ENCODE measurements around the gene ZNF280D. TPM values are rescaled to one million over a fixed set of nuclear protein-coding genes. Genes with fewer than 3 reads are reported as not detected.

The ZNF280D gene
- total RNA-seq, 1 donor from 2014 or later: 8.7 TPM

GRCh38 chr15:56741541-56741940 lies 8.2 kb upstream of the ZNF280D start:
- FAIRE-seq (no peak), DNase-seq (ENCODE audit: low read depth) (no peak)
- TF ChIP-seq CTCF (IDR thresholded peaks at IDR 0.05; ENCODE audit: insufficient read depth, low read length, severe bottlenecking): no peak
- no peak overlapping the region for H3K4me3 ChIP-seq (ENCODE audit: low read depth, low read length)
- no peaks in the 10 kb centered on the region for H3K27me3 ChIP-seq (ENCODE audit: control insufficient read depth, insufficient read depth, low read length)
- no peaks in the 10 kb centered on the region for H3K36me3 ChIP-seq (ENCODE audit: control insufficient read depth, insufficient read depth, low read length)

DNA sequence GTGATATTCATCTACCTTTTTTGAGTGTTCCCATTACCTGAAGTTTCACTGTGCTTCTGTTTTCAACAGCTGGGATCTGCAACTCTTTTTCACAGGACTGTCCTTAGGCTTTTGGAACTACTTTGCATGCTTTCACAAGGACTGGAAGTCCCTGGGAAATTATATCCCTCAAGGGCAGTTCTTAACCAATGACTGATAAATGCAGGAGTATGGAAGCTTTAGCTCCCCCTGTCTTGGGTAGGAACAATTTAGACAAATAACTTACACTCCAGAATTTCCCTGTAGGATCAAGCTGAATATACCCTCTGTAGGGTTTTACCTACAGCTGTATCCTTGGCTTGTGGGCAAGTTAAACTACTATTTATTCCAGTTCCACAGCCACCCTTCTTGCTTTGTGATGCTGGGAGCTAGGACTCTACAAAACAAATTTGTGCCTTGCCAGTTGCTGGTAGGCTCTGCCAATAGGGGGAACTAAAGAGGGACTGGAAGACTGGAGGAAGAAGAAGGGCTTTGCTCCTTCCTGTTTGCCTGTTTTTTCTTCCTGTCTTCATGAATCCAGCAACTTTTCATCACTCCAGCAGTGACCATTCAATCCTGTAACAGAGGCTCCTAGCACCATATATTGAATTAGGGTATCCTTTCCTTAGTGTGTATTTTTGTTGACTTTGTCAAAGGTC lies 6.8 kb upstream of the ZNF280D start:
- FAIRE-seq (no peak), DNase-seq (ENCODE audit: low read depth) (no peak)
- H3K4me3 ChIP-seq (ENCODE audit: low read depth, low read length): no peak overlapping the region

GRCh38 chr15:56739474-56739873 lies 6.2 kb upstream of the ZNF280D start:
- no peak overlapping the region for H3K4me3 ChIP-seq (ENCODE audit: low read depth, low read length)
- no peaks in the 10 kb centered on the region for H3K27me3 ChIP-seq (ENCODE audit: control insufficient read depth, insufficient read depth, low read length)
- no peak for TF ChIP-seq CTCF (IDR thresholded peaks at IDR 0.05; ENCODE audit: insufficient read depth, low read length, severe bottlenecking)
- DNase-seq (ENCODE audit: low read depth) (no peak), FAIRE-seq (no peak)
- H3K36me3 ChIP-seq (ENCODE audit: control insufficient read depth, insufficient read depth, low read length): no peaks in the 10 kb centered on the region

More for the DNA sequence above, 6.8 kb upstream of the ZNF280D start:
- Histone ChIP-seq H3K27me3 (ENCODE audit: control insufficient read depth, insufficient read depth, low read length) (no peaks in the 10 kb centered on the region), H3K36me3 (ENCODE audit: control insufficient read depth, insufficient read depth, low read length) (no peaks in the 10 kb centered on the region)
- no peak for TF ChIP-seq CTCF (IDR thresholded peaks at IDR 0.05; ENCODE audit: insufficient read depth, low read length, severe bottlenecking)

- Histone ChIP-seq H3K4me3 (ENCODE audit: low read depth, low read length) (no peak overlapping the region), H3K36me3 (ENCODE audit: control insufficient read depth, insufficient read depth, low read length) (no peaks in the 10 kb centered on the region), H3K27me3 (ENCODE audit: control insufficient read depth, insufficient read depth, low read length) (no peaks in the 10 kb centered on the region)
- no peak for DNase-seq (ENCODE audit: low read depth)
- no peak for FAIRE-seq
- no peak for TF ChIP-seq CTCF (IDR thresholded peaks at IDR 0.05; ENCODE audit: insufficient read depth, low read length, severe bottlenecking)
Measured at GRCh38 chr15:56737791-56738190, 4.5 kb upstream of the ZNF280D start.

- Histone ChIP-seq H3K4me3 (ENCODE audit: low read depth, low read length) (no peak overlapping the region), H3K36me3 (ENCODE audit: control insufficient read depth, insufficient read depth, low read length) (no peaks in the 10 kb centered on the region), H3K27me3 (ENCODE audit: control insufficient read depth, insufficient read depth, low read length) (no peaks in the 10 kb centered on the region)
- FAIRE-seq (no peak), DNase-seq (ENCODE audit: low read depth) (no peak)
- TF ChIP-seq CTCF (IDR thresholded peaks at IDR 0.05; ENCODE audit: insufficient read depth, low read length, severe bottlenecking): no peak
Measured at GRCh38 chr15:56736881-56737707, 3.8 kb upstream of the ZNF280D start.
